ENCODE results near the gene MRPL24. TPM values are rescaled to one million over a fixed set of nuclear protein-coding genes. Genes with fewer than 3 reads are reported as not detected.

The MRPL24 gene
- total and polyA plus RNA-seq, 9 of the 15 experiments (the other 6 are each of a cell fraction or from before 2014, with no cell fraction given) = 74.3 to 267 (median 113) TPM

DNA sequence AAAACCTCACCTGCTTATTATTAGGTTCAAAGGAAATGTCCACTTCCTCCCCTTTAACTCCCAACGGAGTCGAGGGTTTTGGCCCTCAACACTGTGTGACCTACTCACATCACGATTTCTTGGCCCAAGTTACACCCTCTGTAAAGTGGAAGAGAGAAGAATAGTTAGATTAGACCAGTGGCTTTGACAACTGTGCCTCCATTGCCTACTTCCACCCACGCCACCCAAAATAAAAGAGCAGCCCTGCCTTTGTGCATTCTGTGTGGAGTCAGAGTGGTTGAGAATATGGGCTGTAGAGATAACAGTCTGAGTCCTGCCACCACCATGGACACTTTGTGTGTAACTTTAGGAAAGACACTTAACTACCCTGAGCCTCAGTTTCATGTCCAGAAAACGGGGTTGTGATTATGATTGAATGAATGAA lies 14.7 kb upstream of the MRPL24 start (continued):
- no peak for TF ChIP-seq SUPT5H (IDR thresholded peaks at IDR 0.05)
- TF ChIP-seq ZNF444 (CRISPR knock-in tag; IDR thresholded peaks at IDR 0.05) = peak; percentile 74; the same call in 1 of the 2 replicates
- no peak for TF ChIP-seq ARID2 (IDR thresholded peaks at IDR 0.05)
- TF ChIP-seq PTBP1 (IDR thresholded peaks at IDR 0.05; ENCODE audit: low read depth, low read length) = no peak
- no peak for TF ChIP-seq SREBF1 (IDR thresholded peaks at IDR 0.05; ENCODE audit: borderline replicate concordance, low read depth, low read length)
- TF ChIP-seq, protein P1, sequence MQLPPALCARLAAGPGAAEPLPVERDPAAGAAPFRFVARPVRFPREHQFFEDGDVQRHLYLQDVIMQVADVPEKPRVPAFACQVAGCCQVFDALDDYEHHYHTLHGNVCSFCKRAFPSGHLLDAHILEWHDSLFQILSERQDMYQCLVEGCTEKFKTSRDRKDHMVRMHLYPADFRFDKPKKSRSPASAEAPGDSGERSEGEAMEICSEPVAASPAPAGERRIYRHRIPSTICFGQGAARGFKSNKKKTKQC (CRISPR knock-in tag; IDR thresholded peaks at IDR 0.05) = no peak
- no peak for TF ChIP-seq CEBPB (tag; IDR thresholded peaks at IDR 0.05)
- TF ChIP-seq ATF7 (IDR thresholded peaks at IDR 0.05) = no peak
- TF ChIP-seq SP1 (CRISPR knock-in tag; IDR thresholded peaks at IDR 0.05) = peak; percentile 39; the same call in 1 of the 2 replicates
- peak; percentile 85 for TF ChIP-seq BACH1 (tag; IDR thresholded peaks at IDR 0.05)
- peak; percentile 79; the same call in 1 of the 2 replicates for TF ChIP-seq ERF (CRISPR knock-in tag; IDR thresholded peaks at IDR 0.05)
- no peak for TF ChIP-seq RBM34 (IDR thresholded peaks at IDR 0.05; ENCODE audit: borderline replicate concordance, insufficient read depth, low read length)
- TF ChIP-seq FOSL1 (tag; conservative IDR thresholded peaks at IDR 0.05) = no peak
- TF ChIP-seq, protein P2, sequence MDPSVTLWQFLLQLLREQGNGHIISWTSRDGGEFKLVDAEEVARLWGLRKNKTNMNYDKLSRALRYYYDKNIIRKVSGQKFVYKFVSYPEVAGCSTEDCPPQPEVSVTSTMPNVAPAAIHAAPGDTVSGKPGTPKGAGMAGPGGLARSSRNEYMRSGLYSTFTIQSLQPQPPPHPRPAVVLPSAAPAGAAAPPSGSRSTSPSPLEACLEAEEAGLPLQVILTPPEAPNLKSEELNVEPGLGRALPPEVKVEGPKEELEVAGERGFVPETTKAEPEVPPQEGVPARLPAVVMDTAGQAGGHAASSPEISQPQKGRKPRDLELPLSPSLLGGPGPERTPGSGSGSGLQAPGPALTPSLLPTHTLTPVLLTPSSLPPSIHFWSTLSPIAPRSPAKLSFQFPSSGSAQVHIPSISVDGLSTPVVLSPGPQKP (CRISPR knock-in tag; IDR thresholded peaks at IDR 0.05) = no peak
- no peak for TF ChIP-seq CBX5 (IDR thresholded peaks at IDR 0.05; ENCODE audit: borderline replicate concordance, low read depth)
- TF ChIP-seq SIN3B (IDR thresholded peaks at IDR 0.05; ENCODE audit: low read depth) = no peak
- TF ChIP-seq SPI1 (IDR thresholded peaks at IDR 0.05; ENCODE audit: borderline replicate concordance, low read depth, low read length) = peak; percentile 83
- TF ChIP-seq SMARCE1 (IDR thresholded peaks at IDR 0.05) = peak; percentile 47; the same call in 1 of the 2 replicates
- TF ChIP-seq ZNF133 (CRISPR knock-in tag; IDR thresholded peaks at IDR 0.05) = no peak
- TF ChIP-seq JUND (IDR thresholded peaks at IDR 0.05; ENCODE audit: borderline replicate concordance, low read depth, low read length) = no peak
- peak; percentile 67; the same call in 2 of the 3 replicates for TF ChIP-seq JUND (tag; IDR thresholded peaks at IDR 0.05; ENCODE audit: borderline replicate concordance, low read depth, low read length)
- no peak for TF ChIP-seq NELFE (IDR thresholded peaks at IDR 0.05; ENCODE audit: insufficient read depth, insufficient read length)
- TF ChIP-seq TAL1 (IDR thresholded peaks at IDR 0.05) = peak; percentile 54
- peak; percentile 76 for TF ChIP-seq ZNF589 (CRISPR knock-in tag; IDR thresholded peaks at IDR 0.05; ENCODE audit: low read depth)
- TF ChIP-seq, protein P3, sequence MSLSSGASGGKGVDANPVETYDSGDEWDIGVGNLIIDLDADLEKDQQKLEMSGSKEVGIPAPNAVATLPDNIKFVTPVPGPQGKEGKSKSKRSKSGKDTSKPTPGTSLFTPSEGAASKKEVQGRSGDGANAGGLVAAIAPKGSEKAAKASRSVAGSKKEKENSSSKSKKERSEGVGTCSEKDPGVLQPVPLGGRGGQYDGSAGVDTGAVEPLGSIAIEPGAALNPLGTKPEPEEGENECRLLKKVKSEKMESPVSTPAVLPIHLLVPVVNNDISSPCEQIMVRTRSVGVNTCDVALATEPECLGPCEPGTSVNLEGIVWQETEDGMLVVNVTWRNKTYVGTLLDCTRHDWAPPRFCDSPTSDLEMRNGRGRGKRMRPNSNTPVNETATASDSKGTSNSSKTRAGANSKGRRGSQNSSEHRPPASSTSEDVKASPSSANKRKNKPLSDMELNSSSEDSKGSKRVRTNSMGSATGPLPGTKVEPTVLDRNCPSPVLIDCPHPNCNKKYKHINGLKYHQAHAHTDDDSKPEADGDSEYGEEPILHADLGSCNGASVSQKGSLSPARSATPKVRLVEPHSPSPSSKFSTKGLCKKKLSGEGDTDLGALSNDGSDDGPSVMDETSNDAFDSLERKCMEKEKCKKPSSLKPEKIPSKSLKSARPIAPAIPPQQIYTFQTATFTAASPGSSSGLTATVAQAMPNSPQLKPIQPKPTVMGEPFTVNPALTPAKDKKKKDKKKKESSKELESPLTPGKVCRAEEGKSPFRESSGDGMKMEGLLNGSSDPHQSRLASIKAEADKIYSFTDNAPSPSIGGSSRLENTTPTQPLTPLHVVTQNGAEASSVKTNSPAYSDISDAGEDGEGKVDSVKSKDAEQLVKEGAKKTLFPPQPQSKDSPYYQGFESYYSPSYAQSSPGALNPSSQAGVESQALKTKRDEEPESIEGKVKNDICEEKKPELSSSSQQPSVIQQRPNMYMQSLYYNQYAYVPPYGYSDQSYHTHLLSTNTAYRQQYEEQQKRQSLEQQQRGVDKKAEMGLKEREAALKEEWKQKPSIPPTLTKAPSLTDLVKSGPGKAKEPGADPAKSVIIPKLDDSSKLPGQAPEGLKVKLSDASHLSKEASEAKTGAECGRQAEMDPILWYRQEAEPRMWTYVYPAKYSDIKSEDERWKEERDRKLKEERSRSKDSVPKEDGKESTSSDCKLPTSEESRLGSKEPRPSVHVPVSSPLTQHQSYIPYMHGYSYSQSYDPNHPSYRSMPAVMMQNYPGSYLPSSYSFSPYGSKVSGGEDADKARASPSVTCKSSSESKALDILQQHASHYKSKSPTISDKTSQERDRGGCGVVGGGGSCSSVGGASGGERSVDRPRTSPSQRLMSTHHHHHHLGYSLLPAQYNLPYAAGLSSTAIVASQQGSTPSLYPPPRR (CRISPR knock-in tag; IDR thresholded peaks at IDR 0.05; ENCODE audit: borderline replicate concordance) = no peak
